K562 (cell line): ENCODE measurements around the gene HMGB2. TPM values are rescaled to one million over a fixed set of nuclear protein-coding genes. Genes with fewer than 3 reads are reported as not detected.

Source experiments
- ADNP ChIP-seq: fragments of 200-800 bp; sonication (Bioruptor generic); IDR thresholded peaks from 2 replicates; pipeline ENCODE4 v1.6.1; 2016; ENCODE audit warnings: missing genetic modification characterization, missing compliant biosample characterization
- ARNT ChIP-seq, 2 experiments: fragments of 450-650 bp; IDR thresholded peaks; 2 replicates each; pipeline ENCODE4 v1.6.1; 2016; ENCODE audit warnings: mild to moderate bottlenecking in 1 of 2
- BCL6 ChIP-seq: fragments of 250-450 bp; sonication (Bioruptor Pico); IDR thresholded peaks from 2 replicates; pipeline ENCODE4 v1.4.0; 2020
- BRF1 ChIP-seq: IDR thresholded peaks from 3 replicates; pipeline ENCODE4 v1.6.1; 2011; ENCODE audit warnings: borderline replicate concordance, mild to moderate bottlenecking; ENCODE audit not compliant: insufficient read length; ENCODE audit errors: extremely low read depth
- CBFA2T3 ChIP-seq: fragments of 450-650 bp; IDR thresholded peaks from 2 replicates; pipeline ENCODE4 v1.6.1; 2017
- CHD4 ChIP-seq: fragments of 200-600 bp; sonication (generic); IDR thresholded peaks from 3 replicates; pipeline ENCODE4 v1.6.1; 2012; ENCODE audit warnings: low read depth, mild to moderate bottlenecking, mixed read lengths, low read length, inconsistent platforms; ENCODE audit not compliant: insufficient read depth, insufficient replicate concordance, poor library complexity, severe bottlenecking
- ETV6 ChIP-seq, 3 experiments: fragments of 150-350 bp in 1 of 3; sonication (generic) in 1 of 3; formaldehyde crosslinking in 1 of 3; IDR thresholded peaks; 2 replicates each; pipeline versions ENCODE4 v1.6.1 to v1.8.0; 2014 to 2022; ENCODE audit warnings: borderline replicate concordance in 2 of 3, low read depth in 2 of 3, antibody characterized with exemption in 1 of 3, low read length in 1 of 3, mild to moderate bottlenecking in 1 of 3, missing genetic modification reagents in 1 of 3
- HMG20B ChIP-seq: fragments of 250-450 bp; sonication (Bioruptor Pico); IDR thresholded peaks from 2 replicates; pipeline ENCODE4 v1.5.0; 2021; ENCODE audit warnings: mild to moderate bottlenecking
- KDM2B ChIP-seq: fragments of 250-450 bp; sonication (Bioruptor Pico); IDR thresholded peaks from 2 replicates; pipeline ENCODE4 v1.8.0; 2021; ENCODE audit warnings: mild to moderate bottlenecking, moderate library complexity
- MTA1 ChIP-seq: fragments of 450-650 bp; IDR thresholded peaks from 2 replicates; pipeline ENCODE4 v1.6.1; 2017; ENCODE audit warnings: borderline replicate concordance
- PML ChIP-seq: IDR thresholded peaks from 2 replicates; pipeline ENCODE4 v1.6.1; 2012; ENCODE audit warnings: low read length, inconsistent platforms
- PRMT5 ChIP-seq: sonication (generic); formaldehyde crosslinking; IDR thresholded peaks from 2 replicates; pipeline ENCODE4 v1.5.0; 2020; ENCODE audit warnings: missing genetic modification reagents
- RCOR1 ChIP-seq, 2 experiments: IDR thresholded peaks; 2 replicates each; pipeline ENCODE4 v1.6.1; 2012; ENCODE audit warnings: low read depth in 2 of 2, low read length in 2 of 2, borderline replicate concordance in 1 of 2, improper control_type of control experiment in 1 of 2
- TAF7 ChIP-seq: fragments of 450-650 bp; IDR thresholded peaks from 2 replicates; pipeline ENCODE4 v1.6.1; 2016; ENCODE audit warnings: missing genetic modification characterization, missing compliant biosample characterization
- TCF3 ChIP-seq: sonication (generic); formaldehyde crosslinking; IDR thresholded peaks from 2 replicates; pipeline ENCODE4 v1.4.0; 2020; ENCODE audit warnings: mild to moderate bottlenecking, missing genetic modification reagents
- YBX1 ChIP-seq: fragments of 450-650 bp; IDR thresholded peaks from 2 replicates; pipeline ENCODE4 v1.7.1; 2016; ENCODE audit warnings: mild to moderate bottlenecking
- ZBED1 ChIP-seq: IDR thresholded peaks from 2 replicates; pipeline ENCODE4 v1.6.1; 2014
- ZFP36 ChIP-seq: fragments of 150-350 bp; IDR thresholded peaks from 2 replicates; pipeline ENCODE4 v1.6.1; 2018; ENCODE audit warnings: low read length, low read depth; ENCODE audit not compliant: partially characterized antibody
- ZNF384 ChIP-seq: IDR thresholded peaks from 2 replicates; pipeline ENCODE4 v1.6.1; 2012; ENCODE audit warnings: low read depth, low read length, improper control_type of control experiment
- ZNF586 ChIP-seq: fragments of 450-650 bp; formaldehyde crosslinking; conservative IDR thresholded peaks from 2 replicates; pipeline ENCODE4 v1.4.0; 2020; ENCODE audit warnings: mild to moderate bottlenecking, moderate library complexity
- polyA plus RNA-seq, 8 experiments: library from polyadenylated mRNA; depleted of rRNA in 4 of 8; stranded (reverse) in 5 of 8; unstranded in 3 of 8; fragments of >200 nt; fragmentation: Nextera tagmentation in 2 of 8; fragmentation: Illumina TruSeq in 1 of 8; extraction: Ambion mirVana in 2 of 8; extraction: Trizol in 1 of 8; gene quantifications; 2 replicates each; pipeline versions ENCODE4 v1.2.1 to v1.2.3, GENCODE V29; 2011 to 2014; ENCODE audit warnings: inconsistent platforms in 1 of 8, missing spikeins in 1 of 8
- total RNA-seq, 7 experiments: library from RNA; depleted of rRNA in 6 of 7; stranded (reverse); fragments of >200 nt in 6 of 7; fragmentation: Illumina TruSeq in 2 of 7; extraction: Trizol in 2 of 7; gene quantifications; 2 replicates each; pipeline versions ENCODE4 v1.2.1 to v1.2.3, GENCODE V29; 2011 to 2021; ENCODE audit warnings: low replicate concordance in 1 of 7
- TF ChIP-seq, protein P1 (sequence below): fragments of 450-650 bp; formaldehyde crosslinking; conservative IDR thresholded peaks from 2 replicates; pipeline ENCODE4 v1.4.0; 2022; ENCODE audit warnings: mild to moderate bottlenecking, missing genetic modification characterization
- TF ChIP-seq, protein P2 (sequence below), 2 experiments: fragments of 450-650 bp in 1 of 2; IDR thresholded peaks; 2 replicates each; pipeline ENCODE4 v1.6.1; 2011 to 2017; ENCODE audit warnings: low read depth in 2 of 2, antibody characterized with exemption in 1 of 2, borderline replicate concordance in 1 of 2, low read length in 1 of 2, mild to moderate bottlenecking in 1 of 2, mixed read lengths in 1 of 2; ENCODE audit not compliant: control insufficient read depth in 1 of 2
- TF ChIP-seq, protein P3 (sequence below): fragments of 250-450 bp; sonication (Bioruptor Pico); IDR thresholded peaks from 2 replicates; pipeline ENCODE4 v1.8.0; 2022; ENCODE audit warnings: moderate library complexity, mild to moderate bottlenecking, inconsistent platforms

Gene HMGB2
- total and polyA plus RNA-seq, 9 of the 15 experiments (the other 6 are each of a cell fraction or from before 2014, with no cell fraction given): 309 to 822 (median 626) TPM

DNA sequence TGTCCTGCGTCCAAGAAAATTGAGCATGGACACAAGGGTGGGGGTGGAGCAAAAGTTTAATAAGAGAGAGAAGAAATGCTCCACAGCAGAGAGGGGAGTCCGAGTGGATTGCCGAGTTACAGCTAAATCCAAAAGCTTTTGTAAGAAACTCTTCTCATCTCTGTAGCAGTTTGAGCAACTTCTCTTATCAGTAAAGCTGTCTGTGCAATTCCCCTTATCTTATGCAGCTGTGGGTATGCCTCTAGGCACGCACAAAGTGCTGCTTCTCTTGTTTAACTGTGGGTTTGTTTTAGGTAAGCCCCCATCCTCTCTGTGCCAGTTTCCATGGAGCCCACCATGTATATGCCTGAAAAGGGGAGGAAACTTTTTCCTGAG lies 44.8 kb downstream of the HMGB2 start (continued):
- TF ChIP-seq ZBED1: no peak
- peak in 1 of 2 experiments; percentile 43; a peak in 1 of 4 replicates for TF ChIP-seq ARNT (IDR thresholded peaks at IDR 0.05)
- TF ChIP-seq, protein P1, sequence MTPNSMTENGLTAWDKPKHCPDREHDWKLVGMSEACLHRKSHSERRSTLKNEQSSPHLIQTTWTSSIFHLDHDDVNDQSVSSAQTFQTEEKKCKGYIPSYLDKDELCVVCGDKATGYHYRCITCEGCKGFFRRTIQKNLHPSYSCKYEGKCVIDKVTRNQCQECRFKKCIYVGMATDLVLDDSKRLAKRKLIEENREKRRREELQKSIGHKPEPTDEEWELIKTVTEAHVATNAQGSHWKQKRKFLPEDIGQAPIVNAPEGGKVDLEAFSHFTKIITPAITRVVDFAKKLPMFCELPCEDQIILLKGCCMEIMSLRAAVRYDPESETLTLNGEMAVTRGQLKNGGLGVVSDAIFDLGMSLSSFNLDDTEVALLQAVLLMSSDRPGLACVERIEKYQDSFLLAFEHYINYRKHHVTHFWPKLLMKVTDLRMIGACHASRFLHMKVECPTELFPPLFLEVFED: no peak
- no peak for TF ChIP-seq ZNF384
- no peak for TF ChIP-seq PRMT5
- no peak for TF ChIP-seq ETV6 (IDR thresholded peaks at IDR 0.05; ENCODE audit: borderline replicate concordance in 1 of 2, low read depth in 2 of 2, low read length in 1 of 2)
- no peak for TF ChIP-seq ETV6 (CRISPR knock-in tag; IDR thresholded peaks at IDR 0.05; ENCODE audit: borderline replicate concordance)
- TF ChIP-seq BRF1: no peak
- TF ChIP-seq KDM2B (CRISPR knock-in tag): no peak
- TF ChIP-seq YBX1: no peak
- TF ChIP-seq CHD4: no peak
- no peak for TF ChIP-seq ZNF586
- peak; percentile 85 for TF ChIP-seq TCF3 (CRISPR knock-in tag)
- no peak for TF ChIP-seq HMG20B (CRISPR knock-in tag)
- no peak for TF ChIP-seq TAF7 (tag)
- TF ChIP-seq ZFP36: peak; percentile 14
- peak in 1 of 2 experiments; percentile 75; a peak in 2 of 4 replicates for TF ChIP-seq RCOR1 (IDR thresholded peaks at IDR 0.05; ENCODE audit: borderline replicate concordance in 1 of 2, low read depth in 2 of 2, low read length in 2 of 2)
- TF ChIP-seq CBFA2T3: peak; percentile 89
- TF ChIP-seq, protein P2, sequence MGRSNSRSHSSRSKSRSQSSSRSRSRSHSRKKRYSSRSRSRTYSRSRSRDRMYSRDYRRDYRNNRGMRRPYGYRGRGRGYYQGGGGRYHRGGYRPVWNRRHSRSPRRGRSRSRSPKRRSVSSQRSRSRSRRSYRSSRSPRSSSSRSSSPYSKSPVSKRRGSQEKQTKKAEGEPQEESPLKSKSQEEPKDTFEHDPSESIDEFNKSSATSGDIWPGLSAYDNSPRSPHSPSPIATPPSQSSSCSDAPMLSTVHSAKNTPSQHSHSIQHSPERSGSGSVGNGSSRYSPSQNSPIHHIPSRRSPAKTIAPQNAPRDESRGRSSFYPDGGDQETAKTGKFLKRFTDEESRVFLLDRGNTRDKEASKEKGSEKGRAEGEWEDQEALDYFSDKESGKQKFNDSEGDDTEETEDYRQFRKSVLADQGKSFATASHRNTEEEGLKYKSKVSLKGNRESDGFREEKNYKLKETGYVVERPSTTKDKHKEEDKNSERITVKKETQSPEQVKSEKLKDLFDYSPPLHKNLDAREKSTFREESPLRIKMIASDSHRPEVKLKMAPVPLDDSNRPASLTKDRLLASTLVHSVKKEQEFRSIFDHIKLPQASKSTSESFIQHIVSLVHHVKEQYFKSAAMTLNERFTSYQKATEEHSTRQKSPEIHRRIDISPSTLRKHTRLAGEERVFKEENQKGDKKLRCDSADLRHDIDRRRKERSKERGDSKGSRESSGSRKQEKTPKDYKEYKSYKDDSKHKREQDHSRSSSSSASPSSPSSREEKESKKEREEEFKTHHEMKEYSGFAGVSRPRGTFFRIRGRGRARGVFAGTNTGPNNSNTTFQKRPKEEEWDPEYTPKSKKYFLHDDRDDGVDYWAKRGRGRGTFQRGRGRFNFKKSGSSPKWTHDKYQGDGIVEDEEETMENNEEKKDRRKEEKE (IDR thresholded peaks at IDR 0.05; ENCODE audit: borderline replicate concordance in 1 of 2, control insufficient read depth in 1 of 2, low read depth in 2 of 2, low read length in 1 of 2): no peak
- 0 out of 2 replicates have a peak, but pooled peaks have one; percentile 33 for TF ChIP-seq ADNP (tag)
- TF ChIP-seq BCL6 (CRISPR knock-in tag): no peak
- TF ChIP-seq PML: peak; percentile 76
- TF ChIP-seq, protein P3, sequence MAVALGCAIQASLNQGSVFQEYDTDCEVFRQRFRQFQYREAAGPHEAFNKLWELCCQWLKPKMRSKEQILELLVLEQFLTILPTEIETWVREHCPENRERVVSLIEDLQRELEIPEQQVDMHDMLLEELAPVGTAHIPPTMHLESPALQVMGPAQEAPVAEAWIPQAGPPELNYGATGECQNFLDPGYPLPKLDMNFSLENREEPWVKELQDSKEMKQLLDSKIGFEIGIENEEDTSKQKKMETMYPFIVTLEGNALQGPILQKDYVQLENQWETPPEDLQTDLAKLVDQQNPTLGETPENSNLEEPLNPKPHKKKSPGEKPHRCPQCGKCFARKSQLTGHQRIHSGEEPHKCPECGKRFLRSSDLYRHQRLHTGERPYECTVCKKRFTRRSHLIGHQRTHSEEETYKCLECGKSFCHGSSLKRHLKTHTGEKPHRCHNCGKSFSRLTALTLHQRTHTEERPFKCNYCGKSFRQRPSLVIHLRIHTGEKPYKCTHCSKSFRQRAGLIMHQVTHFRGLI (CRISPR knock-in tag): no peak
- TF ChIP-seq MTA1: no peak
